Esophagus squamous epithelium (tissue), 4 donors: ENCODE data around the gene KBTBD13.
A peak's percentile ranks its signal among the peaks of the same experiment; 100 is the strongest.

Source experiments
- POLR2A ChIP-seq, 4 donors: fragments of 450-650 bp; IDR thresholded peaks; one replicate each; pipeline ENCODE4 v1.6.1; 2017; ENCODE audit warnings: antibody characterized with exemption in 4 of 4, mild to moderate bottlenecking in 4 of 4, moderate library complexity in 3 of 4
- TF ChIP-seq, protein P1 (sequence below), 6 experiments: fragments of 450-650 bp in 4 of 6; fragments of 200-600 bp in 2 of 6; sonication (generic) in 2 of 6; IDR thresholded peaks; one replicate each; pipeline ENCODE4 v1.5.1; 2016 to 2019; ENCODE audit warnings: antibody characterized with exemption in 6 of 6, mild to moderate bottlenecking in 4 of 6, moderate library complexity in 4 of 6

DNA sequence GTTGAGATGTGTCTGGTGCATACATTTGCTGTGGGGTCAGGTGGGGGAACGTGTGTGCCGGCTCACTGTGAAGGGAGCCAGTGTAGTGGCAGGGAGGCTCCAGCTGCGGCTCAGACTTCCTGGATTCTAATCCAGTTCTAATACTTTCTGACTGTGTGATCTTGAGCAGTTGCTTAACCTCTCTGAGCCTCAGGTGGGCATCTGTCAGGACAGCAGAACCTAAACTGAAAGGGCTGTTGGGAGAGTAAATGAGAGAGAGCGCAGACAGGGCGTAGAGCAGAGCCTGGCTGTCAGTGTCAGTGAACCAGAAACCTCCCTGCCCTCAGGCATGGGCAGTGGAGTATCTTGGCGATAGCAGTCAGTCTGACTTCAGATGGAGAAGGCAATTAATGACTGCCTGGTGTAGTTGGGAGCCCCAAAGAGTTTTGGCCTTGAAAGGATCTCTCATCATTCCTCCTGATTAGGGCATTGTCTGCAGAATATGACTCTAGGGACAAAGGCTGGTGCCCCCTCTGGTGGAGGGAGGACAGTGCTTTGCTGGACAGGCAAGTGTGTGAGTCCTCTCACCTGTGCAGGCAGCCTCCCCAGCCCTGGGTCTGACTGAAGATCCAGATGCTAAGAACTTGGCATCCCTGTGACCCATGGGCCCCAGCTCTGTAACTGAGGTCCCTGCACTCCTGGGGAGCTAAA, 9.6 kb downstream of the KBTBD13 start:
- TF ChIP-seq, protein P1, sequence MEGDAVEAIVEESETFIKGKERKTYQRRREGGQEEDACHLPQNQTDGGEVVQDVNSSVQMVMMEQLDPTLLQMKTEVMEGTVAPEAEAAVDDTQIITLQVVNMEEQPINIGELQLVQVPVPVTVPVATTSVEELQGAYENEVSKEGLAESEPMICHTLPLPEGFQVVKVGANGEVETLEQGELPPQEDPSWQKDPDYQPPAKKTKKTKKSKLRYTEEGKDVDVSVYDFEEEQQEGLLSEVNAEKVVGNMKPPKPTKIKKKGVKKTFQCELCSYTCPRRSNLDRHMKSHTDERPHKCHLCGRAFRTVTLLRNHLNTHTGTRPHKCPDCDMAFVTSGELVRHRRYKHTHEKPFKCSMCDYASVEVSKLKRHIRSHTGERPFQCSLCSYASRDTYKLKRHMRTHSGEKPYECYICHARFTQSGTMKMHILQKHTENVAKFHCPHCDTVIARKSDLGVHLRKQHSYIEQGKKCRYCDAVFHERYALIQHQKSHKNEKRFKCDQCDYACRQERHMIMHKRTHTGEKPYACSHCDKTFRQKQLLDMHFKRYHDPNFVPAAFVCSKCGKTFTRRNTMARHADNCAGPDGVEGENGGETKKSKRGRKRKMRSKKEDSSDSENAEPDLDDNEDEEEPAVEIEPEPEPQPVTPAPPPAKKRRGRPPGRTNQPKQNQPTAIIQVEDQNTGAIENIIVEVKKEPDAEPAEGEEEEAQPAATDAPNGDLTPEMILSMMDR (IDR thresholded peaks at IDR 0.05), result peak in 2 of 6 experiments; percentile 27 to 32
- TF ChIP-seq POLR2A (IDR thresholded peaks at IDR 0.05), result no peak
